ENCODE measurements around the gene DSC2. TPM values are rescaled to one million over a fixed set of nuclear protein-coding genes. Genes with fewer than 3 reads are reported as not detected.

Gene DSC2
- total and polyA plus RNA-seq, 2 of the 8 experiments (the other 6 are each of a cell fraction or from before 2014, with no cell fraction given): 4.6 to 39.7 TPM

- Histone ChIP-seq H2AK5ac (ENCODE audit: low read depth, low read length) (no peak overlapping the region), H3K9ac (replicated peaks in 1 of 4; ENCODE audit: extremely low read depth in 1 of 4, low read depth in 3 of 4, low read length in 3 of 4) (no peak overlapping the region), H3K4me1 (replicated peaks in 1 of 4; ENCODE audit: control insufficient read depth in 3 of 4, insufficient read depth in 4 of 4, low read length in 3 of 4) (no peaks in the 10 kb centered on the region), H2AFZ (ENCODE audit: low read length) (no peak overlapping the region), H4K91ac (replicated peaks; ENCODE audit: insufficient read length, low read length) (no peak overlapping the region), H2BK20ac (ENCODE audit: low read length) (no peak overlapping the region), H3K23me2 (ENCODE audit: low read depth, low read length) (no peaks in the 10 kb centered on the region), H3K23ac (ENCODE audit: insufficient read length) (no peak overlapping the region), H3K79me2 (ENCODE audit: control insufficient read depth in 1 of 2, insufficient read depth in 2 of 2, low read length in 2 of 2) (no peaks in the 10 kb centered on the region), H2BK12ac (ENCODE audit: low read depth, low read length) (no peak overlapping the region), H4K5ac (ENCODE audit: insufficient read length, low read depth, low read length) (no peak overlapping the region), H2BK15ac (ENCODE audit: low read length) (no peak overlapping the region), H2BK5ac (ENCODE audit: low read depth, low read length) (no peak overlapping the region), H3K79me1 (ENCODE audit: low read depth, low read length) (no peaks in the 10 kb centered on the region), H4K20me1 (replicated peaks in 1 of 2; ENCODE audit: control insufficient read depth in 1 of 2, insufficient read depth in 2 of 2, low read length in 2 of 2) (no peaks in the 10 kb centered on the region), H2BK120ac (replicated peaks; ENCODE audit: low read depth, low read length) (no peak overlapping the region), H3K4ac (replicated peaks; ENCODE audit: insufficient read length, low read depth, low read length) (no peak overlapping the region), H3K27me3 (replicated peaks in 1 of 4; ENCODE audit: control insufficient read depth in 3 of 4, extremely low read depth in 1 of 4, insufficient read depth in 3 of 4, low read length in 3 of 4) (no peaks in the 10 kb centered on the region), H3K18ac (ENCODE audit: extremely low read depth, low read length) (no peak overlapping the region), H3K27ac (ENCODE audit: low read depth, low read length) (no peak overlapping the region), H3K14ac (ENCODE audit: insufficient read length) (no peak overlapping the region), H4K8ac (ENCODE audit: extremely low read depth, insufficient read depth, low read length) (no peak overlapping the region; the same call in 1 of the 2 replicates), H3K9me3 (ENCODE audit: insufficient read depth in 2 of 2, low read depth in 1 of 2, low read length in 1 of 2) (peaks cover 2% of the 10 kb centered on the region in 2 experiments; a peak in 1 of 4 replicates), H3K4me3 (ENCODE audit: extremely low read depth in 1 of 4, insufficient read depth in 2 of 4, low read depth in 3 of 4, low read length in 4 of 4) (no peak overlapping the region), H3K4me2 (ENCODE audit: insufficient read depth in 1 of 2, low read depth in 2 of 2, low read length in 2 of 2) (no peak overlapping the region), H3K56ac (replicated peaks; ENCODE audit: insufficient read length, low read depth, low read length) (no peak overlapping the region), H3K36me3 (ENCODE audit: control insufficient read depth in 2 of 4, insufficient read depth in 4 of 4, low read length in 3 of 4) (no peaks in the 10 kb centered on the region)
- WGBS, 2 experiments (ENCODE audit: extremely low coverage in 1 of 2, insufficient coverage in 1 of 2, insufficient read length in 1 of 2, insufficient replicate concordance in 2 of 2, low coverage in 1 of 2, low lambda C conversion rate in 2 of 2, missing lambda C conversion rate in 1 of 2): 72% methylated on average over 3 of the region's 3 CpGs; no CpG with 5 or more reads in 1 of the 2 experiments
- ChIA-PET CTCF (ENCODE audit: partially characterized antibody) (interaction anchor here (0.6 to 1.0 kb wide), 2 partner anchors 13 to 47 kb away, joined by 3 to 4 read pairs; no protein-coding TSS in a partner anchor), POLR2A (ENCODE audit: partially characterized antibody) (no interaction called here)
- DNase-seq (ENCODE audit: low read depth in 1 of 2, low spot score in 2 of 2) (no peak), FAIRE-seq (no peak)
- TF ChIP-seq SIN3A (conservative IDR thresholded peaks at IDR 0.05 in 1 of 2, IDR thresholded peaks at IDR 0.05 in 1 of 2; ENCODE audit: low read depth in 1 of 2, low read length in 2 of 2): no peak
These were observed 51.6 kb downstream of the DSC2 start for GRCh38 chr18:31050635-31051034.

All from H1 (cell line).